Liver (tissue), 9 donors: ENCODE results near the gene PCNX2. TPM values are rescaled to one million over a fixed set of nuclear protein-coding genes. Genes with fewer than 3 reads are reported as not detected.

Experiments
- DNase-seq: peaks from one replicate; pipeline ENCODE4 v3.0.0-alpha.2; 2017; ENCODE audit warnings: low spot score
- H3K27ac ChIP-seq, 2 donors: one replicate each; pipeline ENCODE4 v1.7.0; 2013; ENCODE audit warnings: inconsistent platforms in 2 of 2, low read length in 2 of 2, control low read depth in 1 of 2, low read depth in 1 of 2, mild to moderate bottlenecking in 1 of 2
- H3K27me3 ChIP-seq, 4 donors: one replicate each; pipeline versions ENCODE4 v1.6.1 to v1.7.0; 2013; ENCODE audit warnings: low read length in 3 of 4, inconsistent platforms in 1 of 4, mild to moderate bottlenecking in 1 of 4, moderate library complexity in 1 of 4; ENCODE audit not compliant: control insufficient read depth in 4 of 4, insufficient read depth in 4 of 4
- H3K36me3 ChIP-seq, 4 donors: one replicate each; pipeline versions ENCODE4 v1.6.1 to v1.7.0; 2013; ENCODE audit warnings: low read length in 3 of 4, mild to moderate bottlenecking in 3 of 4, low read depth in 1 of 4, moderate library complexity in 1 of 4; ENCODE audit not compliant: control insufficient read depth in 4 of 4, insufficient read depth in 3 of 4
- H3K4me1 ChIP-seq, 4 donors: one replicate each; pipeline versions ENCODE4 v1.6.1 to v1.7.0; 2013; ENCODE audit warnings: low read length in 3 of 4, mild to moderate bottlenecking in 3 of 4, moderate library complexity in 1 of 4; ENCODE audit not compliant: control insufficient read depth in 4 of 4, insufficient read depth in 4 of 4
- H3K4me3 ChIP-seq, 3 donors: one replicate each; pipeline versions ENCODE4 v1.6.1 to v1.7.0; 2013; ENCODE audit warnings: low read length in 3 of 3, control low read depth in 1 of 3, low read depth in 1 of 3, mild to moderate bottlenecking in 1 of 3
- H3K9ac ChIP-seq, 2 donors: one replicate each; pipeline ENCODE4 v1.7.0; 2013; ENCODE audit warnings: low read length in 2 of 2, mild to moderate bottlenecking in 2 of 2, moderate library complexity in 2 of 2, control low read depth in 1 of 2, low read depth in 1 of 2
- H3K9me3 ChIP-seq, 4 donors: one replicate each; pipeline versions ENCODE4 v1.6.1 to v1.7.0; 2013; ENCODE audit warnings: low read length in 3 of 4; ENCODE audit not compliant: control insufficient read depth in 4 of 4
- CTCF ChIP-seq: fragments of 150-350 bp; IDR thresholded peaks from 2 replicates; pipeline ENCODE4 v1.5.1; 2017; ENCODE audit warnings: improper control_type of control experiment, low read depth, low read length; ENCODE audit not compliant: missing input control
- EGR1 ChIP-seq, 2 donors: IDR thresholded peaks; 2 replicates each; pipeline ENCODE4 v1.6.1; 2016 to 2018; ENCODE audit warnings: antibody characterized with exemption in 2 of 2, low read depth in 2 of 2
- FOXA1 ChIP-seq: IDR thresholded peaks from 2 replicates; pipeline ENCODE4 v1.6.1; 2016; ENCODE audit warnings: antibody characterized with exemption
- HNF4A ChIP-seq, 2 donors: conservative IDR thresholded peaks; 2 replicates each; pipeline ENCODE4 v1.6.1; 2016; ENCODE audit warnings: antibody characterized with exemption in 2 of 2, mild to moderate bottlenecking in 2 of 2
- HNF4G ChIP-seq: IDR thresholded peaks from 2 replicates; pipeline ENCODE4 v1.6.1; 2016; ENCODE audit warnings: antibody characterized with exemption
- NR2F2 ChIP-seq: IDR thresholded peaks from 2 replicates; pipeline ENCODE4 v1.6.1; 2016; ENCODE audit warnings: antibody characterized with exemption
- RXRA ChIP-seq, 2 donors: IDR thresholded peaks; 2 replicates each; pipeline ENCODE4 v1.6.1; 2017 to 2018; ENCODE audit warnings: antibody characterized with exemption in 2 of 2, mild to moderate bottlenecking in 1 of 2
- SP1 ChIP-seq: IDR thresholded peaks from 2 replicates; pipeline ENCODE4 v1.6.1; 2018; ENCODE audit warnings: antibody characterized with exemption, mild to moderate bottlenecking
- TAF1 ChIP-seq: conservative IDR thresholded peaks from 2 replicates; pipeline ENCODE4 v1.6.1; 2016; ENCODE audit warnings: antibody characterized with exemption, mild to moderate bottlenecking
- YY1 ChIP-seq: IDR thresholded peaks from 2 replicates; pipeline ENCODE4 v1.6.1; 2016; ENCODE audit warnings: antibody characterized with exemption, mild to moderate bottlenecking
- ZBTB33 ChIP-seq: IDR thresholded peaks from 2 replicates; pipeline ENCODE4 v1.6.1; 2016; ENCODE audit warnings: antibody characterized with exemption
- WGBS: extraction: QIAGEN DNeasy Blood & Tissue Kit; methylation state at CpG from one replicate; pipeline ENCODE4 v1.1.7; 2013; 5-methylcytosine and 5-hydroxymethylcytosine counted together
- polyA plus RNA-seq, 2 donors: library from polyadenylated mRNA; stranded (reverse) in 1 of 2; unstranded in 1 of 2; fragments of 200-250 nt in 1 of 2; fragments of >200 nt in 1 of 2; fragmentation: Nextera tagmentation in 1 of 2; extraction: Ambion mirVana in 1 of 2; gene quantifications; one replicate each; pipeline versions ENCODE4 v1.2.1 to v1.2.3, GENCODE V29; 2013 to 2015
- total RNA-seq, 2 donors: library from RNA; depleted of rRNA; stranded (reverse); fragments of >200 nt; gene quantifications; one replicate each; pipeline ENCODE4 v1.2.3, GENCODE V29; 2014
- TF ChIP-seq, protein P1 (sequence below): IDR thresholded peaks from 2 replicates; pipeline ENCODE4 v1.6.1; 2016; ENCODE audit warnings: antibody characterized with exemption
- TF ChIP-seq, protein P2 (sequence below): IDR thresholded peaks from 2 replicates; pipeline ENCODE4 v1.6.1; 2016; ENCODE audit warnings: antibody characterized with exemption
- donor health status: healthy.
- donor health status: healthy.
- donor health status: healthy.
- donor health status: healthy.
- donor health status: healthy.

PCNX2 gene
- total and polyA plus RNA-seq, 4 donors = 0.20 to 3.1 (median 0.92) TPM

GRCh38 chr1:233144434-233144833 lies 151.1 kb downstream of the PCNX2 start:
- 78% methylated on average over 2 of the region's 2 CpGs for WGBS

DNA sequence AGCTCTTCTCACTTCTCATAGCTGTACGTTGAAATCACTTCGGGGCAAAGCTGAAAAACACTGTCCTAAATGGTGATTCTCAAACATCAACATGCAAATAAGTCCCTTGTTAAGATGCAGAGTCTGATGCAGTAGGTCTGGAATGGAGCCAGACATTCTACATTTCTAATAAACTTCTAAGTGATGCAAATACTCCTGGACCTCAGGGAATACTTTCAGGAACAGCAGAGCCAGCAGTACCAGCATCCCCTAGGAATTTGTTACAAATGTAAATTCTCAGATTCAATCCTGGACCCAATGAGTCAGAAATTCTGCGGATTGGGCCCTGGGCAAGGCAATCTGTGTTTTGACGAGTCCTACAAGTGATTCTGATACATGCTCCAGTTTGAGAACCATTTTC lies 152.3 kb downstream of the PCNX2 start:
- no peaks in the 10 kb centered on the region for H3K36me3 ChIP-seq
- no peak for TF ChIP-seq NR2F2
- no peak for TF ChIP-seq RXRA (IDR thresholded peaks at IDR 0.05)
- TF ChIP-seq TAF1 = no peak
- TF ChIP-seq ZBTB33 = no peak
- no peak for TF ChIP-seq FOXA1
- TF ChIP-seq, protein P1, sequence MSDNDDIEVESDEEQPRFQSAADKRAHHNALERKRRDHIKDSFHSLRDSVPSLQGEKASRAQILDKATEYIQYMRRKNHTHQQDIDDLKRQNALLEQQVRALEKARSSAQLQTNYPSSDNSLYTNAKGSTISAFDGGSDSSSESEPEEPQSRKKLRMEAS = no peak
- TF ChIP-seq, protein P2, sequence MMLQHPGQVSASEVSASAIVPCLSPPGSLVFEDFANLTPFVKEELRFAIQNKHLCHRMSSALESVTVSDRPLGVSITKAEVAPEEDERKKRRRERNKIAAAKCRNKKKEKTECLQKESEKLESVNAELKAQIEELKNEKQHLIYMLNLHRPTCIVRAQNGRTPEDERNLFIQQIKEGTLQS = no peak
- TF ChIP-seq HNF4A (conservative IDR thresholded peaks at IDR 0.05) = no peak
- no peak for TF ChIP-seq EGR1 (IDR thresholded peaks at IDR 0.05; ENCODE audit: low read depth in 2 of 2)
- no peak for TF ChIP-seq HNF4G
- no peak overlapping the region for H3K27ac ChIP-seq
- H3K4me3 ChIP-seq = no peak overlapping the region
- no peak for DNase-seq
- WGBS = 80% methylated on average over 4 of the region's 4 CpGs
- H3K4me1 ChIP-seq = no peaks in the 10 kb centered on the region
- H3K9ac ChIP-seq = no peak overlapping the region
- H3K9me3 ChIP-seq = no peaks in the 10 kb centered on the region
- no peaks in the 10 kb centered on the region for H3K27me3 ChIP-seq

More at GRCh38 chr1:233144434-233144833, 151.1 kb downstream of the PCNX2 start:
- DNase-seq = no peak
- H3K4me1 ChIP-seq = no peaks in the 10 kb centered on the region
- H3K27ac ChIP-seq = no peak overlapping the region
- no peak overlapping the region for H3K9ac ChIP-seq
- no peaks in the 10 kb centered on the region for H3K27me3 ChIP-seq
- H3K36me3 ChIP-seq = no peaks in the 10 kb centered on the region
- H3K9me3 ChIP-seq = no peaks in the 10 kb centered on the region
- H3K4me3 ChIP-seq = no peak overlapping the region
- TF ChIP-seq FOXA1 (no peak), TAF1 (no peak), CTCF (no peak), ZBTB33 (no peak), YY1 (no peak), NR2F2 (no peak), SP1 (no peak)
- TF ChIP-seq, protein P1 = no peak
